Measurements from ENCODE around the gene TSPAN9. TPM values are rescaled to one million over a fixed set of nuclear protein-coding genes. Genes with fewer than 3 reads are reported as not detected.

The TSPAN9 gene
- total RNA-seq, 4 donors from 2014 or later = 27.8 to 47.2 (median 34.3) TPM

- Histone ChIP-seq H3K9me3 (no peaks in the 10 kb centered on the region), H3K27me3 (no peaks in the 10 kb centered on the region), H3K4me1 (peaks cover 18% of the 10 kb centered on the region), H3K4me3 (no peak overlapping the region), H3K36me3 (peaks cover 37% of the 10 kb centered on the region), H3K27ac (no peak overlapping the region)
- TF ChIP-seq POLR2A (IDR thresholded peaks at IDR 0.05) = no peak
- TF ChIP-seq POLR2AphosphoS5 (IDR thresholded peaks at IDR 0.05) = no peak
- TF ChIP-seq CTCF (IDR thresholded peaks at IDR 0.05) = no peak
- no peak for TF ChIP-seq EP300 (IDR thresholded peaks at IDR 0.05)
- no peak for DNase-seq (ENCODE audit: low spot score in 2 of 2)
- WGBS = 74% methylated on average over 5 of the region's 5 CpGs
These were observed 201.7 kb downstream of the TSPAN9 start for GRCh38 chr12:3278681-3279414.

GRCh38 chr12:3279415-3279780 lies 202.2 kb downstream of the TSPAN9 start:
- Histone ChIP-seq H3K4me3 (no peak overlapping the region), H3K27me3 (no peaks in the 10 kb centered on the region), H3K4me1 (peaks cover 18% of the 10 kb centered on the region), H3K36me3 (peaks cover 41% of the 10 kb centered on the region), H3K9me3 (no peaks in the 10 kb centered on the region), H3K27ac (no peak overlapping the region)
- no peak for TF ChIP-seq POLR2A (IDR thresholded peaks at IDR 0.05)
- no peak for TF ChIP-seq EP300 (IDR thresholded peaks at IDR 0.05)
- no peak for TF ChIP-seq POLR2AphosphoS5 (IDR thresholded peaks at IDR 0.05)
- no peak for TF ChIP-seq CTCF (IDR thresholded peaks at IDR 0.05)
- 81% methylated on average over 10 of the region's 10 CpGs for whole genome bisulfite sequencing
- no peak for DNase-seq (ENCODE audit: low spot score in 2 of 2)

GRCh38 chr12:3279832-3280231 lies 202.7 kb downstream of the TSPAN9 start:
- no peak for DNase-seq (ENCODE audit: low spot score in 2 of 2)
- H3K27ac ChIP-seq = no peak overlapping the region
- 87% methylated on average over 6 of the region's 8 CpGs for WGBS
- H3K36me3 ChIP-seq = peaks cover 46% of the 10 kb centered on the region
- peaks cover 14% of the 10 kb centered on the region for H3K4me1 ChIP-seq
- H3K27me3 ChIP-seq = no peaks in the 10 kb centered on the region
- TF ChIP-seq CTCF (IDR thresholded peaks at IDR 0.05) (no peak), POLR2AphosphoS5 (IDR thresholded peaks at IDR 0.05) (no peak), EP300 (IDR thresholded peaks at IDR 0.05) (no peak), POLR2A (IDR thresholded peaks at IDR 0.05) (no peak)
- no peaks in the 10 kb centered on the region for H3K9me3 ChIP-seq
- no peak overlapping the region for H3K4me3 ChIP-seq

- H3K4me3 ChIP-seq = no peak overlapping the region
- peaks cover 55% of the 10 kb centered on the region for H3K36me3 ChIP-seq
- H3K27me3 ChIP-seq = no peaks in the 10 kb centered on the region
- WGBS = 97% methylated on average over 13 of the region's 14 CpGs
- DNase-seq (ENCODE audit: low spot score in 2 of 2) = no peak
- no peak for TF ChIP-seq POLR2AphosphoS5 (IDR thresholded peaks at IDR 0.05)
- no peak for TF ChIP-seq CTCF (IDR thresholded peaks at IDR 0.05)
- TF ChIP-seq POLR2A (IDR thresholded peaks at IDR 0.05) = no peak
- TF ChIP-seq EP300 (IDR thresholded peaks at IDR 0.05) = no peak
- H3K27ac ChIP-seq = no peak overlapping the region
- H3K9me3 ChIP-seq = no peaks in the 10 kb centered on the region
- peaks cover 10% of the 10 kb centered on the region for H3K4me1 ChIP-seq
These were observed 203.8 kb downstream of the TSPAN9 start for GRCh38 chr12:3280967-3281366.

- DNase-seq (ENCODE audit: low spot score in 2 of 2) = no peak
- no peak overlapping the region for H3K4me3 ChIP-seq
- H3K36me3 ChIP-seq = peaks cover 55% of the 10 kb centered on the region
- no peak for TF ChIP-seq EP300 (IDR thresholded peaks at IDR 0.05)
- peaks cover 10% of the 10 kb centered on the region for H3K4me1 ChIP-seq
- H3K27ac ChIP-seq = no peak overlapping the region
- WGBS = 87% methylated on average over 20 of the region's 23 CpGs
- no peaks in the 10 kb centered on the region for H3K27me3 ChIP-seq
- no peaks in the 10 kb centered on the region for H3K9me3 ChIP-seq
These were observed 204.6 kb downstream of the TSPAN9 start for GRCh38 chr12:3281588-3282383.

All from suprapubic skin (tissue), 4 donors.